Measurements from ENCODE around the gene MTERF4. TPM values are rescaled to one million over a fixed set of nuclear protein-coding genes. Genes with fewer than 3 reads are reported as not detected.
"Not testable (repeated sequence)": the region's sequence is repeated elsewhere in the genome, so short reads cannot be mapped to it uniquely, and the experiment has no call there.

MTERF4 gene
- total and polyA plus RNA-seq, 4 donors = 24.4 to 38.4 (median 31.4) TPM

DNA sequence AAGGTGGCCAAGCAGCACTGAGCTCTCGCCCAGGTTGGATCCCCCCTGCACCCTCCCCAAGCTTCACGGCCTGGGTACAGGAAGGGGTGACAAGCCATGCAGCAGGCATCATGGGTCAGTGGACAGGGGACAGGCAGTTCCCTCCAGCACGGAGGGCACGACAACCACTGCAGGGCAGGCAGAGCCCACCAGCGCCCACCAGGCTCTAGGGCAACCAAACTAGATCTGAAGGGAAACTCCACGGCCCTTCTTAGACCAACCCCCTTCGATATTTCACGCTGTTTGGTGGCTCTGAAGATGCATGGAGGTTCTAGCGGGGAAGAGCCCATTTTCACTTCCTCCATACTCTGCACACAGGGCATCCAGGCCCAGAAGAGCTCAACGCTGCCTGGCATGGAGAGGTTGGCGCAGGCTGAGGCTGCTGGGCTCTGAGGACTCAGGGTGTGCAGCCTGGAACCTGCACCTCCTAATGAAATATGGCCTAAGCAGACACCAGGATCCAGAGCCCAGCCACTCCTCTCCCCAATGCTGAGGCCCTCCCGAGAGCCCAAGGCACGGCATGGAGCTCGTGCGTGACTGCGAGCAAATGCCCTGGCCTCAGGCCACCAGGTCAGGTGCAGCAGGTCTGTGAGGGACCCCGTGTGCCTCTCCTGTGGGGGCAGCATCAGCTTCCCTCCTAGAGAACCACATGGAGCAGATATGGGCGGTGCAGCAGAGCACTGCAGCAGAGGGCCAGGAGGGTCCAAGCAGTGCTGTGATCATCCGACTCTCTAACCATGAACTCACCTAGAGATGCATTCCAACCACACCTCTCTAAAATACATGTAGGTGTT is 8.7 kb upstream of the MTERF4 start:
- Histone ChIP-seq H3K27me3 (ENCODE audit: control insufficient read depth in 1 of 2, insufficient read depth in 2 of 2, low read length in 1 of 2) (no peaks in the 10 kb centered on the region), H3K27ac (ENCODE audit: low read depth in 1 of 2, low read length in 2 of 2) (no peak overlapping the region), H3K4me1 (ENCODE audit: control insufficient read depth in 1 of 2, insufficient read depth in 2 of 2, low read length in 2 of 2) (no peaks in the 10 kb centered on the region), H3K4me3 (ENCODE audit: low read length in 2 of 2) (no peak overlapping the region), H3K36me3 (ENCODE audit: control insufficient read depth in 1 of 2, insufficient read depth in 2 of 2, low read length in 1 of 2) (no peaks in the 10 kb centered on the region), H3K9me3 (ENCODE audit: control insufficient read depth, low read length) (no peaks in the 10 kb centered on the region)
- ATAC-seq (ENCODE audit: low FRiP score) (peak; percentile 21), DNase-seq (no peak)
- intact Hi-C loops (cut with DNase I) = no loop called here
- 90 to 92% methylated on average over 19 of the region's 19 CpGs for WGBS, 2 donors

DNA sequence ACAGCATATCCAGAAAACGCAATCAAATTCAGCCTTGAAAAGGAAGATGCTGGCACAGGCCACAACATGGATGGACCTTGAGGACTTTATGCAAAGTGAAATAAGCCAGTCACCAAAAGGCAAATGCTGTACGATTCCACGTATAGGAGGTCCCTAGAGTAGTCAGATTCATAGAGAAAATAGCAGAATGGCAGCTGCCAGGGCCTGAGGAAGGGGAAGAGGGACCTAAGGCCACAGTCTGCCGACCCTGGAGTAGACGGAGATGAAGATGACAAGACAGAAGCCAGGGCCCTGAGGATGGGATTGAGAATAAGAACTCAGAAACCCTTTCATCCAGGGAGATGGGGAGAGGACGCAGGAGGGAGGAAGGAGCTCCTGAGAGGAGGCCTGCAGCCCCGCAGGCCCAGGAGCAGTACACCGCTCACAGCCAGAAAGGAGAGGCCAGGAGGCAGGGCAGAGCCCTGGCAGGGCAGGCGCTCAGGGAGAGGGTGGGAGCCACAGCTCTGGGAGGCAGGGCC is 8.1 kb upstream of the MTERF4 start:
- H3K9me3 ChIP-seq (ENCODE audit: control insufficient read depth, low read length) = no peaks in the 10 kb centered on the region
- H3K4me1 ChIP-seq (ENCODE audit: control insufficient read depth in 1 of 2, insufficient read depth in 2 of 2, low read length in 2 of 2) = no peaks in the 10 kb centered on the region
- WGBS, 2 donors = 90 to 91% methylated on average over 9 of the region's 9 CpGs
- no peak overlapping the region for H3K27ac ChIP-seq (ENCODE audit: low read depth in 1 of 2, low read length in 2 of 2)
- DNase-seq (no peak), ATAC-seq (ENCODE audit: low FRiP score) (no peak)
- H3K27me3 ChIP-seq (ENCODE audit: control insufficient read depth in 1 of 2, insufficient read depth in 2 of 2, low read length in 1 of 2) = no peaks in the 10 kb centered on the region
- H3K4me3 ChIP-seq (ENCODE audit: low read length in 2 of 2) = no peak overlapping the region
- intact Hi-C loops (cut with DNase I) = no loop called here
- H3K36me3 ChIP-seq (ENCODE audit: control insufficient read depth in 1 of 2, insufficient read depth in 2 of 2, low read length in 1 of 2) = no peaks in the 10 kb centered on the region

DNA sequence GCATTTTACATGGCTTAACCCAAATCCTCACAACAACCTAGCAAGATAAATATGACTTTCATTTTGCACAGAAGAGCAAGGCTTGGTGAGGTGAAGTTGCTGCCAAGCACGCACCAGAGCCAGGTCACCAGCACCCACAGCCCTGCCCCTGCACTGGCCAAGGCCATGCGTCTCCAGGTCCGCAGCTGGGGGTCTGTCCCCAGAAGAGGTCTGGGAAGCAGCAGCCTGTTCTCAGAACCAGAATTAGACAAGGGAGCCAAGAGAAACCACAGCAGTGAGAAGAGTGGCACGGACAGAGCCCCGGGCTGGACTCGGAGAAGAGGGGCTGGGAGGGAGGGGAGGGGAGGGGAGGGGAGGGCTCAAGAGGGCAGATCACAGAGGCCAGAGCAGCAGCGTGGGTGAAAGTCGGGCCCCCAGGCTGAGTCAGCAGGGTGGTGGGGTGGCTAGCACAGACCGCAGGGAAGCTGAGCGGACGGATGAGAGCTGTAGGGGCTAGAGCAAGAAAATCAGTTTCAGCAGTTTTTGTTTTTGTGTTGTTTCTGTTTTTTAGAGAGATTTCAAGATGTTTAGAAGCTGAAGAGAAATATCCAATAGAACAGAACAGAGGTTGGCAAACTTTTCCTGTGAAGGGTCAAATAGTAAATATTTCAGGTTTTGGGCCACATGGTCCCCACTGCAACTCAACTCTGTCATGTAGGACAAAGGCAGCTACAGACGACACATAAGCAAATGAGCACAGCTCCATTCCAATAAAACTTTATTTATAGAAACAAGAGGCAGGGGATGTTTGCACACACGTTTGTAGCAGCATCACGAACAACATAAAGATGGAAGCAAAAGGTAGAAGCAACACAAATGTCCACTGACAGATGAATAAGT is 7.4 kb upstream of the MTERF4 start:
- Histone ChIP-seq H3K4me1 (ENCODE audit: control insufficient read depth in 1 of 2, insufficient read depth in 2 of 2, low read length in 2 of 2) (no peaks in the 10 kb centered on the region), H3K36me3 (ENCODE audit: control insufficient read depth in 1 of 2, insufficient read depth in 2 of 2, low read length in 1 of 2) (no peaks in the 10 kb centered on the region), H3K9me3 (ENCODE audit: control insufficient read depth, low read length) (no peaks in the 10 kb centered on the region), H3K27ac (ENCODE audit: low read depth in 1 of 2, low read length in 2 of 2) (no peak overlapping the region), H3K27me3 (ENCODE audit: control insufficient read depth in 1 of 2, insufficient read depth in 2 of 2, low read length in 1 of 2) (no peaks in the 10 kb centered on the region), H3K4me3 (ENCODE audit: low read length in 2 of 2) (no peak overlapping the region)
- intact Hi-C loops (cut with DNase I) = no loop called here
- ATAC-seq (ENCODE audit: low FRiP score) (no peak), DNase-seq (no peak)
- whole genome bisulfite sequencing, 2 donors = 89% methylated on average over 14 of the region's 14 CpGs

DNA sequence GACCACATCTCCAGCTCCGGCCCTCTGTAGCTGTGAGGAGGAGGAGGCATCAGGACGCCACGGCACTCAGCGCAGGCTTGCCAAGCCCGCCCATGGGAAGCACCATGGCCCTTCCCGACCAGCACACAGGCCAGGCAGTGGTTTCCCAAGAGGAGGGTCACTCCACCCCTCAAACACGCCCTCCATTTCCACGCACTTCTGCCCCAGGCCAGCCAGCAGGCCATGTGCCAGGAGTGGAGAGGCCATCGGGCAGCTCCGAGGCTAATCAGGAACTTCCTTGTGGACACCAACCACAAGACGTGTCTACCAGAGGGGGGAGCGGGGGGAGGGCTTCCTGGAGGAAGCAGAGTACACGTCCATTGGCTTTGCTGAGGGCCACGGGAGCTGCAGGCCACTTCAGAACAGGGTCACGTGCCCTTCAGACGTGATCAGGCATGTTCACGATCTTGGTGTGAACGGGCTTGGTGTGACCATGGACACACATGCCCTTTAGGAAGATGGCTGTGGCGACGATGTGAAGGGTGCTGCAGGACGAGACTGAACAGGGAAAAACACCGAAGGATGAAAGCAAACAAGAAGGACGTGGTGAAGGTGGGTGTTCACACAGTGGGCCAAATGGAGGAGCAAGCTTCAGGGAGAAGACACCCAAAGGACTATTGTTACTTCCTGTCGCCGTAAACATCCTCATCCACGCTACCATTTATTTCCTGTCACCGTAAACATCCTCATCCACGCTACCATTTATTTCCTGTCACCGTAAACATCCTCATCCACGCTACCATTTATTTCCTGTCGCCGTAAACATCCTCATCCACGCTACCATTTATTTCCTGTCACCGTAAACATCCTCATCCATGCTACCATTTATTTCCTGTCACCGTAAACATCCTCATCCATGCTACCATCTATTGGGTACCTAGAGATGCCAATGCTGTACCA is 6.5 kb upstream of the MTERF4 start:
- H3K9me3 ChIP-seq (ENCODE audit: control insufficient read depth, low read length) = no peaks in the 10 kb centered on the region
- H3K27ac ChIP-seq (ENCODE audit: low read depth in 1 of 2, low read length in 2 of 2) = no peak overlapping the region
- DNase-seq (no peak), ATAC-seq (ENCODE audit: low FRiP score) (no peak)
- 90 to 92% methylated on average over 34 to 35 of the region's 35 CpGs for WGBS, 2 donors
- no peaks in the 10 kb centered on the region for H3K4me1 ChIP-seq (ENCODE audit: control insufficient read depth in 1 of 2, insufficient read depth in 2 of 2, low read length in 2 of 2)
- no peak overlapping the region for H3K4me3 ChIP-seq (ENCODE audit: low read length in 2 of 2)
- intact Hi-C loops (cut with DNase I) = no loop called here
- H3K36me3 ChIP-seq (ENCODE audit: control insufficient read depth in 1 of 2, insufficient read depth in 2 of 2, low read length in 1 of 2) = no peaks in the 10 kb centered on the region
- H3K27me3 ChIP-seq (ENCODE audit: control insufficient read depth in 1 of 2, insufficient read depth in 2 of 2, low read length in 1 of 2) = no peaks in the 10 kb centered on the region

DNA sequence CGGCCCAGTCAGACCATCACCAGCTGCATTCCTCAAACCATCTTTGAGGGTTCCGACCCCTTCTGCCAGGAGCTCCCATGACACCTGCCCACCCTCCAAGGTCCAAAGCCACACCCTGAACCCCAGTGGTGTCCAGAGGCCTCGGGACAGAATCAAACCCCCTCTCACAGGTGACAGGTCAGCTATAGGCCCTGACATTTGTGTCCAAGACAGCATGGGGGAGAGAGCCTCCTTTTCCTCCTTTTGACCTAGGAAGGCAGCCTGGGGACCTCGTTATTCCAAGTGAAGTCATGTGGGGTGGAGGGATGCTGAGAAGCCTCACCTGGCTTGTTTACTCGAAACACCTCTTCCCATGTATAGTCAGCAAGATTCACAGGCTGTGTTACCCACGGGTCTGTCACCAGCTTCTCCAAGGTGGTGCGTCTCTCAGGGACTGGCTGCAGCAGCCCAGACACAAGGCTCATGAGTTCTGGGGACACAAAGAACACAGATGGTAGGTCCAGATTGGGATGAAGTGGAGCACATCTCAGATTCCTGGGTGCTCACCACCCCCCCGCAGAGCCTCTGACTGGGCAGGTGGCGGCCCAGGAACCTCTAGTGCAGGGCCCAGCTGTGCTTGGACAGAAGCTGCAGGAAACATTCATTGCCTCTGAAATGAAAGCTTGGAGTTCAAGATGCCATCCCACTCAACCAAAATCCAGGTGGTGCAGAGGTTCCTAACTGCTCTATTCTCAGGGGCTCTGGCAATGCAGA is 5.1 kb upstream of the MTERF4 start:
- no peak overlapping the region for H3K27ac ChIP-seq (ENCODE audit: low read depth in 1 of 2, low read length in 2 of 2)
- no peaks in the 10 kb centered on the region for H3K4me1 ChIP-seq (ENCODE audit: control insufficient read depth in 1 of 2, insufficient read depth in 2 of 2, low read length in 2 of 2)
- H3K36me3 ChIP-seq (ENCODE audit: control insufficient read depth in 1 of 2, insufficient read depth in 2 of 2, low read length in 1 of 2) = no peaks in the 10 kb centered on the region
- H3K9me3 ChIP-seq (ENCODE audit: control insufficient read depth, low read length) = no peaks in the 10 kb centered on the region
- ATAC-seq (ENCODE audit: low FRiP score) (no peak), DNase-seq (no peak)
- no peaks in the 10 kb centered on the region for H3K27me3 ChIP-seq (ENCODE audit: control insufficient read depth in 1 of 2, insufficient read depth in 2 of 2, low read length in 1 of 2)
- WGBS, 2 donors = 91 to 97% methylated on average over 9 of the region's 9 CpGs
- no peak overlapping the region for H3K4me3 ChIP-seq (ENCODE audit: low read length in 2 of 2)
- intact Hi-C loops (cut with DNase I) = no loop called here

DNA sequence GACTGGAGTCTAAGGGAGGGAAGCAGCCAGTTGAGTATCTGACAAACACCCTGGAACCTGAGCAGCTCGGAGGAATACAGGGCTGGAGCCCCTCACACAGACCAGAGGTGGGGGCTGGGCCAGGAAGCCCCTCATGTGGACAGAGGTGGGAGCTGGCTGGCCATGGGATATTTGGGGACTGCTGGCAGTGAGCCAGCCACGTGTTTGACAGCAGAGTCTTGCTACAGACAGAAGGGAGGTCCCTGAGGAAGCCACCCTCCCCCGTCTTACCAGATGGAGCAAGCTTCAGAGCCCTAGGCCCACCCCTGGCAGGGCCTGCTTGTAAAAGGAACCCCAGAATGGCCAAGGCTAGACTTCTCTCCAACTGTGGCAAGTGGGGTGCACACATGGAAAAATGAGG is 3.6 kb upstream of the MTERF4 start:
- no peak for DNase-seq
- Histone ChIP-seq H3K9me3 (ENCODE audit: control insufficient read depth, low read length) (no peaks in the 10 kb centered on the region), H3K36me3 (ENCODE audit: control insufficient read depth in 1 of 2, insufficient read depth in 2 of 2, low read length in 1 of 2) (no peaks in the 10 kb centered on the region), H3K27ac (ENCODE audit: low read depth in 1 of 2, low read length in 2 of 2) (no peak overlapping the region), H3K4me3 (ENCODE audit: low read length in 2 of 2) (no peak overlapping the region), H3K27me3 (ENCODE audit: control insufficient read depth in 1 of 2, insufficient read depth in 2 of 2, low read length in 1 of 2) (no peaks in the 10 kb centered on the region), H3K4me1 (ENCODE audit: control insufficient read depth in 1 of 2, insufficient read depth in 2 of 2, low read length in 2 of 2) (peaks cover 0 to 3% of the 10 kb centered on the region in 2 donors)
- intact Hi-C loops (cut with DNase I) = no loop called here
- ATAC-seq (ENCODE audit: low FRiP score) = no peak
- 51 to 52% methylated on average over 3 of the region's 3 CpGs for WGBS, 2 donors

DNA sequence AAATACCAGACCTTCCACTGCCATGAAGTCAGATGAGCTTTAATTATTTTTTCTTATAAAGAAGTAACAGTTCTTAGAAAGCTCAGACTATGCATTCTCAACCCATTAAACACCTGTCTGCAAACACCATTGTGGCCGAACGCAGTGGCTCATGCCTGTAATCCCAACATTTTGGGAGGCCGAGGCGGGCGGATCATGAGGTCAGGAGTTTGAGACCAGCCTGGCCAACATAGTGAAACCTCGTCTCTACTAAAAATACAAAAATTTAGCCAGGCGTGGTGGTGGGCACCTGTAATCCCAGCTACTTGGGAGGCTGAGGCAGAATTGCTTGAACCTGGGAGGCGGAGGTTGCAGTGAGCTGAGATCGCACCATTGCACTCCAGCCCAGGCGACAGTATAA is 2.5 kb upstream of the MTERF4 start:
- H3K36me3 ChIP-seq (ENCODE audit: control insufficient read depth in 1 of 2, insufficient read depth in 2 of 2, low read length in 1 of 2); ATAC-seq (ENCODE audit: low FRiP score); H3K4me1 ChIP-seq (ENCODE audit: control insufficient read depth in 1 of 2, insufficient read depth in 2 of 2, low read length in 2 of 2); H3K9me3 ChIP-seq (ENCODE audit: control insufficient read depth, low read length); H3K4me3 ChIP-seq (ENCODE audit: low read length in 2 of 2); H3K27me3 ChIP-seq (ENCODE audit: control insufficient read depth in 1 of 2, insufficient read depth in 2 of 2, low read length in 1 of 2); H3K27ac ChIP-seq (ENCODE audit: low read depth in 1 of 2, low read length in 2 of 2); DNase-seq: not testable (repeated sequence)
- intact Hi-C loops (cut with DNase I) = loop anchor here in 1 of 2 donors (5.0 kb wide), 1 partner anchor 43 kb away; the partner anchor contains the start of gene PASK
- 95 to 96% methylated on average over 10 of the region's 10 CpGs for WGBS, 2 donors
